Caco-2 (cell line): ENCODE results near the gene ARFGEF2. TPM values are rescaled to one million over a fixed set of nuclear protein-coding genes. Genes with fewer than 3 reads are reported as not detected.

Experiments used
- BruUV-seq: library from RNA; stranded (reverse); fragments of 400-500 nt; replicated peaks from 2 replicates; lab custom pipeline; 2021; lab: Mats Ljungman, UMichigan
- CTCF ChIA-PET: fragments of 300-600 bp; sonication (Branson Sonifier 250); formaldehyde crosslinking; loops from one replicate; lab custom pipeline; 2022; ENCODE audit warnings: antibody characterized with exemption; lab: Charles Lee
- POLR2A ChIA-PET: fragments of 300-600 bp; sonication (Branson Sonifier 250); formaldehyde crosslinking; loops from one replicate; lab custom pipeline; 2022; ENCODE audit warnings: antibody characterized with exemption; lab: Charles Lee
- DNase-seq, 2 experiments: peaks; one replicate each; pipeline versions ENCODE4 v3.0.0 to v3.0.0-alpha.2; 2020 to 2022
- H3K27me3 ChIP-seq: replicated peaks from 2 replicates; pipeline ENCODE4 v1.6.0; 2011; ENCODE audit warnings: low read length; ENCODE audit not compliant: control insufficient read depth, insufficient read depth
- H3K36me3 ChIP-seq: 2 replicates; pipeline ENCODE4 v1.5.1; 2011; ENCODE audit warnings: low read length; ENCODE audit not compliant: control insufficient read depth, insufficient read depth
- H3K4me1 ChIP-seq: fragments of 250-450 bp; sonication (Bioruptor Pico); 2 replicates; pipeline ENCODE4 v1.5.1; 2020; ENCODE audit warnings: mild to moderate bottlenecking
- H3K4me3 ChIP-seq: 2 replicates; pipeline ENCODE4 v1.5.1; 2011; ENCODE audit warnings: low read depth, mild to moderate bottlenecking, control low read depth, low read length
- H3K9me3 ChIP-seq: fragments of 250-450 bp; sonication (Bioruptor Pico); 2 replicates; pipeline ENCODE4 v1.5.1; 2020; ENCODE audit warnings: mild to moderate bottlenecking, moderate library complexity
- H3K27ac Mint-ChIP-seq: one replicate; pipeline ENCODE4 v1.8.0; 2022; ENCODE audit warnings: mixed read lengths; ENCODE audit not compliant: unreplicated experiment
- H3K27me3 Mint-ChIP-seq: one replicate; pipeline ENCODE4 v1.8.0; 2022; ENCODE audit warnings: mixed read lengths; ENCODE audit not compliant: insufficient read depth, unreplicated experiment
- H3K36me3 Mint-ChIP-seq: one replicate; pipeline ENCODE4 v1.8.0; 2022; ENCODE audit warnings: mild to moderate bottlenecking, mixed read lengths; ENCODE audit not compliant: insufficient read depth, unreplicated experiment
- H3K4me1 Mint-ChIP-seq: one replicate; pipeline ENCODE4 v1.8.0; 2022; ENCODE audit warnings: low read depth, mixed read lengths; ENCODE audit not compliant: unreplicated experiment
- H3K4me3 Mint-ChIP-seq: one replicate; pipeline ENCODE4 v1.8.0; 2022; ENCODE audit warnings: mild to moderate bottlenecking, moderate library complexity, mixed read lengths; ENCODE audit not compliant: unreplicated experiment
- H3K9me3 Mint-ChIP-seq: one replicate; pipeline ENCODE4 v1.8.0; 2022; ENCODE audit warnings: mixed read lengths; ENCODE audit not compliant: unreplicated experiment
- CTCF ChIP-seq, 2 experiments: fragments of 200-600 bp in 1 of 2; IDR thresholded peaks; 1 replicate in 1 of 2; 2 replicates in 1 of 2; pipeline versions ENCODE4 v1.5.1 to v1.8.0; 2011 to 2022; ENCODE audit warnings: antibody characterized with exemption in 1 of 2, control low read depth in 1 of 2, inconsistent platforms in 1 of 2, low read depth in 1 of 2, low read length in 1 of 2, mild to moderate bottlenecking in 1 of 2, moderate library complexity in 1 of 2; ENCODE audit not compliant: insufficient read depth in 1 of 2, severe bottlenecking in 1 of 2, unreplicated experiment in 1 of 2
- intact Hi-C: fragments of 100-400 bp; cut with micrococcal nuclease; formaldehyde crosslinking; loops from one replicate; pipeline ENCODE4 v1.10.0; 2022; ENCODE audit not compliant: unreplicated experiment
- total RNA-seq: library from RNA; stranded (reverse); gene quantifications from 2 replicates; pipeline ENCODE4 v1.2.3, GENCODE V29; 2022

ARFGEF2 gene
- total RNA-seq, 1 experiment from 2014 or later = 78.8 TPM

GRCh38 chr20:48920527-48921167 lies 864 bp upstream of the ARFGEF2 start:
- H3K27me3 ChIP-seq = no peaks in the 10 kb centered on the region
- no peaks in the 10 kb centered on the region for H3K36me3 ChIP-seq
- intact Hi-C loops = no loop called here
- no peaks in the 10 kb centered on the region for H3K27me3 Mint-ChIP-seq
- peaks cover 38% of the 10 kb centered on the region for H3K4me1 ChIP-seq
- CTCF ChIA-PET = interaction anchor here (1.8 kb wide), 1 partner anchor 263 kb away, joined by 11 read pairs; no protein-coding TSS in a partner anchor
- no TSS peak for BruUV-seq
- no peaks in the 10 kb centered on the region for H3K9me3 ChIP-seq
- no peaks in the 10 kb centered on the region for H3K9me3 Mint-ChIP-seq
- POLR2A ChIA-PET = no interaction called here
- H3K4me3 ChIP-seq = peak overlapping the region; percentile 86
- no peak for TF ChIP-seq CTCF (IDR thresholded peaks at IDR 0.05; ENCODE audit: insufficient read depth in 1 of 2, low read depth in 1 of 2, low read length in 1 of 2, severe bottlenecking in 1 of 2, unreplicated experiment in 1 of 2)
- DNase-seq = no peak
- H3K27ac Mint-ChIP-seq = peak overlapping the region; percentile 78
- peaks cover 9% of the 10 kb centered on the region for H3K36me3 Mint-ChIP-seq
- peaks cover 32% of the 10 kb centered on the region for H3K4me1 Mint-ChIP-seq
- peak overlapping the region; percentile 84 for H3K4me3 Mint-ChIP-seq

- BruUV-seq = TSS peak; percentile 42
- intact Hi-C loops = loop anchor here (2.0 kb wide), 1 partner anchor 23 kb away; no protein-coding TSS in a partner anchor
- Mint-ChIP-seq H3K9me3 (no peaks in the 10 kb centered on the region), H3K4me3 (peak overlapping the region; percentile 84), H3K27ac (peak overlapping the region; percentile 99), H3K4me1 (peaks cover 22% of the 10 kb centered on the region), H3K27me3 (no peaks in the 10 kb centered on the region), H3K36me3 (peaks cover 9% of the 10 kb centered on the region)
- ChIA-PET CTCF (interaction anchor here (0.6 to 1.8 kb wide), 2 partner anchors 9 to 264 kb away, joined by 3 to 11 read pairs; no protein-coding TSS in a partner anchor), POLR2A (interaction anchor here (0.5 to 1.6 kb wide), 3 partner anchors 95 to 125 kb away, joined by 4 to 6 read pairs (median 6); partner anchors contain the start of gene CSE1L)
- H3K27me3 ChIP-seq = no peaks in the 10 kb centered on the region
- DNase-seq = peak; percentile 87 to 91
- H3K4me1 ChIP-seq = peaks cover 23% of the 10 kb centered on the region
- no peaks in the 10 kb centered on the region for H3K9me3 ChIP-seq
- peak in 1 of 2 experiments; percentile 17 for TF ChIP-seq CTCF (IDR thresholded peaks at IDR 0.05; ENCODE audit: insufficient read depth in 1 of 2, low read depth in 1 of 2, low read length in 1 of 2, severe bottlenecking in 1 of 2, unreplicated experiment in 1 of 2)
- peak overlapping the region; percentile 86 for H3K4me3 ChIP-seq
- H3K36me3 ChIP-seq = no peaks in the 10 kb centered on the region
Observed at GRCh38 chr20:48921883-48922820, 641 bp downstream of the ARFGEF2 start.

- ChIA-PET POLR2A (no interaction called here), CTCF (interaction anchor here (1.2 kb wide), 1 partner anchor 266 kb away, joined by 3 read pairs; no protein-coding TSS in a partner anchor)
- DNase-seq = peak in 1 of 2 experiments; percentile 33
- no peaks in the 10 kb centered on the region for H3K9me3 Mint-ChIP-seq
- BruUV-seq = no TSS peak
- peak overlapping the region; percentile 84 for H3K4me3 Mint-ChIP-seq
- H3K27me3 Mint-ChIP-seq = no peaks in the 10 kb centered on the region
- peaks cover 21% of the 10 kb centered on the region for H3K4me1 ChIP-seq
- H3K4me3 ChIP-seq = peak overlapping the region; percentile 86
- no peaks in the 10 kb centered on the region for H3K9me3 ChIP-seq
- no peak for TF ChIP-seq CTCF (IDR thresholded peaks at IDR 0.05; ENCODE audit: insufficient read depth in 1 of 2, low read depth in 1 of 2, low read length in 1 of 2, severe bottlenecking in 1 of 2, unreplicated experiment in 1 of 2)
- H3K4me1 Mint-ChIP-seq = peaks cover 21% of the 10 kb centered on the region
- intact Hi-C loops = loop anchor here (2.0 kb wide), 1 partner anchor 22 kb away; no protein-coding TSS in a partner anchor
- no peaks in the 10 kb centered on the region for H3K27me3 ChIP-seq
- H3K36me3 Mint-ChIP-seq = peaks cover 9% of the 10 kb centered on the region
- no peaks in the 10 kb centered on the region for H3K36me3 ChIP-seq
- peak overlapping the region; percentile 99 for H3K27ac Mint-ChIP-seq
Observed at GRCh38 chr20:48923149-48923718, 1.7 kb downstream of the ARFGEF2 start.
